PC-3 (cell line): ENCODE results near the gene TMEM263. TPM values are rescaled to one million over a fixed set of nuclear protein-coding genes. Genes with fewer than 3 reads are reported as not detected.

Experiments
- ATAC-seq: fragments of 200-7000 bp; cut with Tn5 transposase; 2 replicates; pipeline ENCODE4 v1.9.1; 2020; ENCODE audit warnings: mild to moderate bottlenecking, moderate library complexity
- BruUV-seq: library from RNA; stranded (reverse); fragments of 400-500 nt; replicated peaks from 2 replicates; lab custom pipeline; 2021; lab: Mats Ljungman, UMichigan
- CTCF ChIA-PET: fragments of 300-600 bp; sonication (Branson Sonifier 250); formaldehyde crosslinking; loops from one replicate; lab custom pipeline; 2022; ENCODE audit warnings: antibody characterized with exemption; lab: Charles Lee
- POLR2A ChIA-PET: fragments of 300-600 bp; sonication (Branson Sonifier 250); formaldehyde crosslinking; loops from one replicate; lab custom pipeline; 2022; ENCODE audit warnings: antibody characterized with exemption; ENCODE audit not compliant: unreplicated experiment; lab: Charles Lee
- DNase-seq: peaks from one replicate; pipeline ENCODE4 v3.0.0-alpha.2; 2015
- H2AFZ ChIP-seq: fragments of 300-600 bp; sonication (generic); 2 replicates; pipeline ENCODE4 v1.6.0; 2016; ENCODE audit warnings: antibody characterized with exemption, low read length
- H3F3A ChIP-seq: fragments of 300-600 bp; sonication (generic); one replicate; pipeline ENCODE4 v1.6.0; 2017; ENCODE audit warnings: antibody characterized with exemption, low read length, control low read depth, mild to moderate bottlenecking; ENCODE audit not compliant: unreplicated experiment
- H3K27ac ChIP-seq: fragments of 300-600 bp; sonication (generic); 2 replicates; pipeline ENCODE4 v1.5.1; 2016; ENCODE audit warnings: mild to moderate bottlenecking, low read length
- H3K27me3 ChIP-seq: fragments of 300-600 bp; sonication (generic); 2 replicates; pipeline ENCODE4 v1.6.1; 2016; ENCODE audit warnings: low read length, mixed read lengths
- H3K36me3 ChIP-seq: fragments of 300-600 bp; sonication (generic); 2 replicates; pipeline ENCODE4 v1.6.1; 2016; ENCODE audit warnings: low read depth, mixed run types, low read length, mixed read lengths
- H3K4me1 ChIP-seq: fragments of 300-600 bp; sonication (generic); 2 replicates; pipeline ENCODE4 v1.5.1; 2016; ENCODE audit warnings: low read length; ENCODE audit not compliant: insufficient read depth
- H3K4me2 ChIP-seq: fragments of 300-600 bp; sonication (generic); 2 replicates; pipeline ENCODE4 v1.6.0; 2016; ENCODE audit warnings: low read length
- H3K4me3 ChIP-seq: fragments of 300-600 bp; sonication (generic); 2 replicates; pipeline ENCODE4 v1.5.1; 2016; ENCODE audit warnings: mild to moderate bottlenecking, low read length, mixed read lengths
- H3K79me2 ChIP-seq: fragments of 300-600 bp; sonication (generic); 2 replicates; pipeline ENCODE4 v1.6.1; 2017; ENCODE audit warnings: low read length, mixed read lengths
- H3K9ac ChIP-seq: fragments of 300-600 bp; sonication (generic); 2 replicates; pipeline ENCODE4 v1.6.0; 2016; ENCODE audit warnings: mild to moderate bottlenecking, low read length
- H3K9me2 ChIP-seq: fragments of 300-600 bp; sonication (generic); replicated peaks from 2 replicates; pipeline ENCODE4 v1.6.1; 2016; ENCODE audit warnings: mixed run types, low read length, mixed read lengths
- H3K9me3 ChIP-seq: fragments of 300-600 bp; sonication (generic); 2 replicates; pipeline ENCODE4 v1.6.1; 2016; ENCODE audit warnings: low read length, mixed read lengths
- H4K20me1 ChIP-seq: fragments of 300-600 bp; sonication (generic); 2 replicates; pipeline ENCODE4 v1.6.1; 2016; ENCODE audit warnings: low read length, mixed read lengths
- CTCF ChIP-seq: fragments of 300-600 bp; sonication (generic); conservative IDR thresholded peaks from 2 replicates; pipeline ENCODE4 v1.5.1; 2017; ENCODE audit warnings: antibody characterized with exemption, low read depth, mild to moderate bottlenecking, low read length
- EZH2 ChIP-seq: fragments of 300-600 bp; sonication (generic); IDR thresholded peaks from one replicate; pipeline ENCODE4 v1.6.1; 2017; ENCODE audit warnings: antibody characterized with exemption, mild to moderate bottlenecking, low read length; ENCODE audit not compliant: unreplicated experiment
- EZH2phosphoT487 ChIP-seq: fragments of 300-600 bp; sonication (generic); IDR thresholded peaks from 2 replicates; pipeline ENCODE4 v1.6.1; 2018; ENCODE audit warnings: mild to moderate bottlenecking, antibody characterized with exemption, low read length, borderline replicate concordance
- intact Hi-C: fragments of 100-400 bp; cut with micrococcal nuclease; formaldehyde crosslinking; loops from 2 replicates; pipeline ENCODE4 v1.9.0; 2023
- total RNA-seq: library from RNA; depleted of rRNA; stranded (reverse); fragments of >200 nt; gene quantifications from 2 replicates; pipeline ENCODE4 v1.2.3, GENCODE V29; 2014

TMEM263 gene
- total RNA-seq, 1 experiment from 2014 or later, result 42.7 TPM

- no peaks in the 10 kb centered on the region for H3K36me3 ChIP-seq
- no peak for DNase-seq
- no peaks in the 10 kb centered on the region for H3K79me2 ChIP-seq
- no peaks in the 10 kb centered on the region for H3K27me3 ChIP-seq
- no peak for ATAC-seq
- no peak overlapping the region for H2AFZ ChIP-seq
- ChIA-PET CTCF (no interaction called here), POLR2A (no interaction called here)
- no peak overlapping the region for H3K27ac ChIP-seq
- no peaks in the 10 kb centered on the region for H3K4me1 ChIP-seq
- H4K20me1 ChIP-seq, result no peaks in the 10 kb centered on the region
- H3K9me3 ChIP-seq, result no peaks in the 10 kb centered on the region
- no peak for TF ChIP-seq EZH2
- no peak for TF ChIP-seq CTCF
- TF ChIP-seq EZH2phosphoT487, result no peak
- no peak overlapping the region for H3K4me3 ChIP-seq
- H3K9me2 ChIP-seq, result no peaks in the 10 kb centered on the region
- no peak overlapping the region for H3K9ac ChIP-seq
- no peak overlapping the region for H3K4me2 ChIP-seq
- no peaks in the 10 kb centered on the region for H3F3A ChIP-seq
- no TSS peak for BruUV-seq
- intact Hi-C loops, result loop anchor here (5.0 kb wide), 1 partner anchor 242 kb away; no protein-coding TSS in a partner anchor
Observed at GRCh38 chr12:106924268-106924861, 31.3 kb upstream of the TMEM263 start.

GRCh38 chr12:106926657-106927056 is 29.1 kb upstream of the TMEM263 start:
- Histone ChIP-seq H3K79me2 (no peaks in the 10 kb centered on the region), H3K4me1 (no peaks in the 10 kb centered on the region), H3K4me2 (no peak overlapping the region), H3K9ac (no peak overlapping the region), H3K36me3 (no peaks in the 10 kb centered on the region), H3K4me3 (no peak overlapping the region), H2AFZ (no peak overlapping the region), H3K27ac (no peak overlapping the region), H3K9me3 (no peaks in the 10 kb centered on the region), H3K9me2 (no peaks in the 10 kb centered on the region), H3K27me3 (no peaks in the 10 kb centered on the region), H4K20me1 (no peaks in the 10 kb centered on the region), H3F3A (no peaks in the 10 kb centered on the region)
- intact Hi-C loops, result no loop called here
- ATAC-seq (no peak), DNase-seq (no peak)
- ChIA-PET POLR2A (no interaction called here), CTCF (no interaction called here)
- no TSS peak for BruUV-seq
- TF ChIP-seq EZH2phosphoT487 (no peak), EZH2 (no peak)

- Histone ChIP-seq H3K36me3 (no peaks in the 10 kb centered on the region), H3F3A (no peaks in the 10 kb centered on the region), H3K4me2 (no peak overlapping the region), H3K4me3 (no peak overlapping the region), H3K79me2 (no peaks in the 10 kb centered on the region), H3K4me1 (no peaks in the 10 kb centered on the region), H3K9ac (no peak overlapping the region), H3K9me2 (no peaks in the 10 kb centered on the region), H3K27ac (no peak overlapping the region), H3K27me3 (no peaks in the 10 kb centered on the region), H4K20me1 (no peaks in the 10 kb centered on the region), H3K9me3 (no peaks in the 10 kb centered on the region), H2AFZ (no peak overlapping the region)
- TF ChIP-seq EZH2 (no peak), CTCF (no peak), EZH2phosphoT487 (no peak)
- ChIA-PET CTCF (no interaction called here), POLR2A (no interaction called here)
- BruUV-seq, result no TSS peak
- ATAC-seq (no peak), DNase-seq (no peak)
- intact Hi-C loops, result no loop called here
Observed at GRCh38 chr12:106934277-106934676, 21.4 kb upstream of the TMEM263 start.
